ENCODE data around the gene SPOCK1.

SPOCK1 gene

GRCh38 chr5:136927571-136927970 is 571.6 kb downstream of the SPOCK1 start:
- no peak for DNase-seq (ENCODE audit: low spot score)

- no peak for DNase-seq (ENCODE audit: low spot score)
These were observed 573.1 kb downstream of the SPOCK1 start for GRCh38 chr5:136926073-136926472.
